GM19035 (cell line): ENCODE data around the gene IGLL5.
"Not testable (repeated sequence)": the region's sequence is repeated elsewhere in the genome, so short reads cannot be mapped to it uniquely, and the experiment has no call there.

Experiments
- ATAC-seq: cut with Tn5 transposase; IDR thresholded peaks from one replicate; pipeline ENCODE4 v1.9.1; 2021; ENCODE audit not compliant: unreplicated experiment

Gene IGLL5

GRCh38 chr22:22914726-22915669, 27.4 kb downstream of the IGLL5 start:
- ATAC-seq: no peak

- ATAC-seq: no peak
These were observed 28.0 kb downstream of the IGLL5 start for GRCh38 chr22:22915670-22916035.

GRCh38 chr22:22916215-22916951, 28.8 kb downstream of the IGLL5 start:
- no peak for ATAC-seq

- no peak for ATAC-seq
These were observed 29.3 kb downstream of the IGLL5 start for GRCh38 chr22:22916952-22917290.

GRCh38 chr22:22917377-22917776, 29.8 kb downstream of the IGLL5 start:
- ATAC-seq: no peak

- no peak for ATAC-seq
These were observed 30.8 kb downstream of the IGLL5 start for GRCh38 chr22:22918297-22918965.

GRCh38 chr22:22919041-22919440, 31.4 kb downstream of the IGLL5 start:
- ATAC-seq: no peak

- no peak for ATAC-seq
These were observed 32.6 kb downstream of the IGLL5 start for GRCh38 chr22:22920104-22920654.

- ATAC-seq: no peak
These were observed 33.4 kb downstream of the IGLL5 start for GRCh38 chr22:22920910-22921550.

GRCh38 chr22:22921575-22921974, 34.0 kb downstream of the IGLL5 start:
- no peak for ATAC-seq

GRCh38 chr22:22922092-22922953, 34.7 kb downstream of the IGLL5 start:
- not testable (repeated sequence) for ATAC-seq

GRCh38 chr22:22922954-22923319, 35.3 kb downstream of the IGLL5 start:
- ATAC-seq: no peak

- no peak for ATAC-seq
These were observed 35.8 kb downstream of the IGLL5 start for GRCh38 chr22:22923379-22923778.

GRCh38 chr22:22923930-22924329, 36.3 kb downstream of the IGLL5 start:
- ATAC-seq: no peak

GRCh38 chr22:22924369-22925145, 36.9 kb downstream of the IGLL5 start:
- no peak for ATAC-seq

GRCh38 chr22:22925146-22925804, 37.7 kb downstream of the IGLL5 start:
- ATAC-seq: no peak

- ATAC-seq: no peak
These were observed 38.3 kb downstream of the IGLL5 start for GRCh38 chr22:22925805-22926369.
